K562 (cell line): ENCODE measurements around the gene CLDN20. TPM values are rescaled to one million over a fixed set of nuclear protein-coding genes. Genes with fewer than 3 reads are reported as not detected.
A peak's percentile ranks its signal among the peaks of the same experiment; 100 is the strongest.

Experiments
- ATAC-seq: fragments of 200-7000 bp; cut with Tn5 transposase; 3 replicates; pipeline ENCODE4 v1.9.1; 2020; ENCODE audit warnings: moderate library complexity
- Bru-seq: library from RNA; stranded (reverse); fragments of 400-500 nt; gene quantifications from one replicate; lab custom pipeline; 2021; lab: Mats Ljungman, UMichigan
- BruChase-seq, 2 experiments: library from RNA; stranded (reverse); fragments of 400-500 nt; gene quantifications; one replicate each; lab custom pipeline; 2021; lab: Mats Ljungman, UMichigan
- BruUV-seq: library from RNA; stranded (reverse); fragments of 400-500 nt; replicated peaks from 2 replicates; lab custom pipeline; 2021; lab: Mats Ljungman, UMichigan
- CTCF ChIA-PET: fragments of 300-600 bp; formaldehyde crosslinking; extraction: SDS; loops from one replicate; lab custom pipeline; 2021; ENCODE audit warnings: low intra/inter-chr PET ratio; lab: Yijun Ruan, JAX
- POLR2A ChIA-PET: fragments of 300-600, 350-650 bp; sonication (Branson Sonifier 250); formaldehyde crosslinking; extraction: SDS; loops from one replicate; lab custom pipeline; 2021; ENCODE audit warnings: antibody characterized with exemption, inconsistent platforms; lab: Yijun Ruan, JAX
- DNase-seq, 4 experiments: peaks; one replicate each; pipeline versions ENCODE4 v3.0.0 to v3.0.0-alpha.2; 2011 to 2018; ENCODE audit warnings: low spot score in 3 of 4, mixed read lengths in 3 of 4; ENCODE audit errors: extremely low read depth in 1 of 4
- FAIRE-seq: peaks from 2 replicates; lab custom pipeline; 2011; peaks lifted over from hg19 to GRCh38; lab: Jason Lieb, UNC
- H2AFZ ChIP-seq: 2 replicates; pipeline ENCODE4 v1.6.0; 2011; ENCODE audit warnings: low read depth, low read length, control low read depth, inconsistent platforms
- H3K27ac ChIP-seq: fragments of 200-600 bp; 3 replicates; pipeline ENCODE4 v1.8.0; 2011; ENCODE audit warnings: low read depth, mild to moderate bottlenecking, control low read depth, inconsistent platforms, low read length, moderate library complexity, mixed read lengths; ENCODE audit errors: extremely low read depth
- H3K27me3 ChIP-seq, 2 experiments: fragments of 300-600 bp in 1 of 2; 2 replicates in 1 of 2; 3 replicates in 1 of 2; pipeline versions ENCODE4 v1.6.0 to v1.8.0; 2011; ENCODE audit warnings: inconsistent platforms in 2 of 2, low read length in 2 of 2, mild to moderate bottlenecking in 1 of 2, mixed read lengths in 1 of 2, moderate library complexity in 1 of 2; ENCODE audit not compliant: control insufficient read depth in 2 of 2, insufficient read depth in 2 of 2
- H3K36me3 ChIP-seq: fragments of 300-600 bp; 3 replicates; pipeline ENCODE4 v1.8.0; 2011; ENCODE audit warnings: mild to moderate bottlenecking, low read length, inconsistent platforms; ENCODE audit not compliant: control insufficient read depth, insufficient read depth
- H3K4me1 ChIP-seq, 2 experiments: fragments of 200-600 bp in 1 of 2; replicated peaks in 1 of 2; 2 replicates in 1 of 2; 3 replicates in 1 of 2; pipeline versions ENCODE4 v1.5.1 to v1.8.0; 2011; ENCODE audit warnings: inconsistent platforms in 2 of 2, low read length in 2 of 2, mild to moderate bottlenecking in 1 of 2, mixed read lengths in 1 of 2, moderate library complexity in 1 of 2; ENCODE audit not compliant: control insufficient read depth in 2 of 2, insufficient read depth in 2 of 2
- H3K4me2 ChIP-seq: 2 replicates; pipeline ENCODE4 v1.6.1; 2011; ENCODE audit warnings: low read length, control low read depth, inconsistent platforms, mixed read lengths; ENCODE audit not compliant: insufficient read depth
- H3K4me3 ChIP-seq: fragments of 200-600 bp; sonication (generic), shearing (Covaris generic); 2 replicates; pipeline ENCODE4 v1.5.1; 2016; ENCODE audit warnings: control low read depth, inconsistent platforms
- H3K79me2 ChIP-seq: fragments of 200-600 bp; 3 replicates; pipeline ENCODE4 v1.8.0; 2011; ENCODE audit warnings: low read length, inconsistent platforms; ENCODE audit not compliant: control insufficient read depth, insufficient read depth
- H3K9ac ChIP-seq, 2 experiments: 2 replicates each; pipeline versions ENCODE4 v1.6.0 to v1.6.1; 2011; ENCODE audit warnings: low read depth in 2 of 2, low read length in 2 of 2, control low read depth in 1 of 2, inconsistent platforms in 1 of 2, mild to moderate bottlenecking in 1 of 2, mixed read lengths in 1 of 2; ENCODE audit not compliant: insufficient read depth in 1 of 2
- H3K9me1 ChIP-seq: one replicate; pipeline ENCODE4 v1.6.0; 2011; ENCODE audit warnings: inconsistent platforms, mild to moderate bottlenecking, low read length, moderate library complexity; ENCODE audit not compliant: control insufficient read depth, insufficient read depth
- H3K9me3 ChIP-seq: replicated peaks from 2 replicates; pipeline ENCODE4 v1.5.1; 2011; ENCODE audit warnings: low read depth, low read length, inconsistent platforms; ENCODE audit not compliant: control insufficient read depth, insufficient read depth
- H4K20me1 ChIP-seq: replicated peaks from 2 replicates; pipeline ENCODE4 v1.6.1; 2011; ENCODE audit warnings: low read length, inconsistent platforms, mixed read lengths; ENCODE audit not compliant: control insufficient read depth, insufficient read depth
- ADNP ChIP-seq: fragments of 200-800 bp; sonication (Bioruptor generic); IDR thresholded peaks from 2 replicates; pipeline ENCODE4 v1.6.1; 2016; ENCODE audit warnings: missing genetic modification characterization, missing compliant biosample characterization
- CBX3 ChIP-seq, 2 experiments: IDR thresholded peaks; 1 replicate in 1 of 2; 2 replicates in 1 of 2; pipeline ENCODE4 v1.6.1; 2012; ENCODE audit warnings: inconsistent platforms in 2 of 2, low read length in 2 of 2, borderline replicate concordance in 1 of 2, control low read depth in 1 of 2
- CTBP1 ChIP-seq: fragments of 450-650 bp; IDR thresholded peaks from 2 replicates; pipeline ENCODE4 v1.6.1; 2016; ENCODE audit warnings: borderline replicate concordance
- GABPA ChIP-seq: fragments of 200-800 bp; sonication (Bioruptor generic); conservative IDR thresholded peaks from 2 replicates; pipeline ENCODE4 v1.6.1; 2016; ENCODE audit warnings: low read depth, missing genetic modification characterization, missing compliant biosample characterization
- NR2F6 ChIP-seq: fragments of 450-650 bp; formaldehyde crosslinking; IDR thresholded peaks from 2 replicates; pipeline ENCODE4 v1.4.0; 2020; ENCODE audit warnings: mild to moderate bottlenecking
- PHTF2 ChIP-seq: fragments of 250-450 bp; sonication (Bioruptor Pico); IDR thresholded peaks from 2 replicates; pipeline ENCODE4 v1.5.0; 2021; ENCODE audit warnings: mild to moderate bottlenecking
- SETDB1 ChIP-seq: IDR thresholded peaks from one replicate; pipeline ENCODE4 v1.6.1; 2012; ENCODE audit warnings: low read length, control low read depth, inconsistent platforms
- UBTF ChIP-seq, 2 experiments: IDR thresholded peaks; 2 replicates each; pipeline ENCODE4 v1.6.1; 2012; ENCODE audit warnings: improper control_type of control experiment in 2 of 2, low read depth in 2 of 2, low read length in 2 of 2, borderline replicate concordance in 1 of 2
- XRCC4 ChIP-seq: IDR thresholded peaks from one replicate; pipeline ENCODE4 v1.6.1; 2011; ENCODE audit not compliant: insufficient read depth, insufficient read length; ENCODE audit errors: extremely low read depth
- ZFX ChIP-seq: sonication (generic); formaldehyde crosslinking; IDR thresholded peaks from 2 replicates; pipeline ENCODE4 v1.8.0; 2022; ENCODE audit warnings: mild to moderate bottlenecking, missing genetic modification reagents, moderate library complexity
- WGBS: fragments of 100-300 bp; shearing (Covaris generic); methylation state at CpG from one replicate; pipeline ENCODE4 v1.1.6; 2016; ENCODE audit warnings: low coverage, mixed read lengths; ENCODE audit not compliant: insufficient coverage; ENCODE audit errors: missing lambda C conversion rate; 5-methylcytosine and 5-hydroxymethylcytosine counted together
- in situ Hi-C: fragments of 300-500 bp; cut with MboI; formaldehyde crosslinking; loops from 4 replicates; pipeline ENCODE4 v1.15.0; 2018; ENCODE audit warnings: inconsistent platforms, mixed read lengths
- intact Hi-C: fragments of 100-400 bp; cut with micrococcal nuclease; formaldehyde crosslinking; loops from 2 replicates; pipeline ENCODE4 v1.14.2; 2022
- long read RNA-seq, 3 experiments: library from polyadenylated mRNA in 2 of 3; library from RNA in 1 of 3; unstranded in 2 of 3; stranded (forward) in 1 of 3; transcript quantifications; one replicate each; pipeline ENCODE4 v2.0.0, GENCODE V29; 2019 to 2022
- polyA minus RNA-seq, 3 experiments: library from RNA; depleted of rRNA, polyadenylated mRNA; stranded (reverse); fragments of >200 nt; gene quantifications; 2 replicates each; pipeline ENCODE4 v1.2.3, GENCODE V29; 2011
- polyA plus RNA-seq, 8 experiments: library from polyadenylated mRNA; depleted of rRNA in 4 of 8; stranded (reverse) in 5 of 8; unstranded in 3 of 8; fragments of >200 nt; fragmentation: Nextera tagmentation in 2 of 8; fragmentation: Illumina TruSeq in 1 of 8; extraction: Ambion mirVana in 2 of 8; extraction: Trizol in 1 of 8; gene quantifications; 2 replicates each; pipeline versions ENCODE4 v1.2.1 to v1.2.3, GENCODE V29; 2011 to 2014; ENCODE audit warnings: inconsistent platforms in 1 of 8, missing spikeins in 1 of 8
- total RNA-seq, 7 experiments: library from RNA; depleted of rRNA in 6 of 7; stranded (reverse); fragments of >200 nt in 6 of 7; fragmentation: Illumina TruSeq in 2 of 7; extraction: Trizol in 2 of 7; gene quantifications; 2 replicates each; pipeline versions ENCODE4 v1.2.1 to v1.2.3, GENCODE V29; 2011 to 2021; ENCODE audit warnings: low replicate concordance in 1 of 7
- TF ChIP-seq, protein P1 (sequence below): IDR thresholded peaks from 2 replicates; pipeline ENCODE4 v1.6.1; 2014; ENCODE audit warnings: antibody characterized with exemption

CLDN20 gene, protein sequence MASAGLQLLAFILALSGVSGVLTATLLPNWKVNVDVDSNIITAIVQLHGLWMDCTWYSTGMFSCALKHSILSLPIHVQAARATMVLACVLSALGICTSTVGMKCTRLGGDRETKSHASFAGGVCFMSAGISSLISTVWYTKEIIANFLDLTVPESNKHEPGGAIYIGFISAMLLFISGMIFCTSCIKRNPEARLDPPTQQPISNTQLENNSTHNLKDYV
- total RNA-seq (2011; cell fraction: chromatin; rRNA removed; ENCODE audit: low replicate concordance): not detected in 2 replicates
- not detected in 2 replicates for total RNA-seq (2011; cell fraction: nucleolus; rRNA removed)
- not detected in 2 replicates for total RNA-seq (2011; cell fraction: nucleoplasm; rRNA removed)
- total RNA-seq (2014; rRNA removed): not detected in 2 replicates
- total RNA-seq (2014; rRNA removed; fragmentation: Illumina TruSeq; extraction: Trizol): not detected in 2 replicates
- total RNA-seq (2015; rRNA removed; fragmentation: Illumina TruSeq; extraction: Trizol): not detected in 2 replicates
- not detected in 2 replicates for total RNA-seq (2021)
- not detected in 2 replicates for polyA plus RNA-seq (2011; rRNA removed)
- not detected in 2 replicates for polyA plus RNA-seq (2011; cell fraction: cytosol; rRNA removed)
- polyA plus RNA-seq (2011; cell fraction: nucleus; rRNA removed): not detected in 2 replicates
- 0.18 and 0.26 TPM in 2 replicates for polyA plus RNA-seq (2012)
- not detected in 2 replicates for polyA plus RNA-seq (2014; fragmentation: Illumina TruSeq; extraction: Trizol)
- not detected for polyA plus RNA-seq (2014; fragmentation: Nextera tagmentation; extraction: Ambion mirVana)
- polyA plus RNA-seq (2014; rRNA removed): not detected in 2 replicates
- polyA minus RNA-seq (2011; rRNA and poly(A)+ RNA removed): not detected in 2 replicates
- polyA minus RNA-seq (2011; cell fraction: cytosol; rRNA and poly(A)+ RNA removed): not detected in 2 replicates
- polyA minus RNA-seq (2011; cell fraction: nucleus; rRNA and poly(A)+ RNA removed): not detected in 2 replicates
- not detected for Bru-seq, nascent RNA
- BruChase-seq, experiment 1, labeled RNA remaining after a 2-hour chase: percentile 7 among the genes with signal in this experiment
- BruChase-seq, experiment 2, labeled RNA remaining after a 6-hour chase: not detected
- long read RNA-seq, experiment 1, partial matches to known transcripts: 0 of 7 reads
- long read RNA-seq, experiment 1, other reads (novel, unspliced or antisense): 7 of 7 reads
- long read RNA-seq, experiment 2: 0 reads
- long read RNA-seq, experiment 3: 0 reads

DNA sequence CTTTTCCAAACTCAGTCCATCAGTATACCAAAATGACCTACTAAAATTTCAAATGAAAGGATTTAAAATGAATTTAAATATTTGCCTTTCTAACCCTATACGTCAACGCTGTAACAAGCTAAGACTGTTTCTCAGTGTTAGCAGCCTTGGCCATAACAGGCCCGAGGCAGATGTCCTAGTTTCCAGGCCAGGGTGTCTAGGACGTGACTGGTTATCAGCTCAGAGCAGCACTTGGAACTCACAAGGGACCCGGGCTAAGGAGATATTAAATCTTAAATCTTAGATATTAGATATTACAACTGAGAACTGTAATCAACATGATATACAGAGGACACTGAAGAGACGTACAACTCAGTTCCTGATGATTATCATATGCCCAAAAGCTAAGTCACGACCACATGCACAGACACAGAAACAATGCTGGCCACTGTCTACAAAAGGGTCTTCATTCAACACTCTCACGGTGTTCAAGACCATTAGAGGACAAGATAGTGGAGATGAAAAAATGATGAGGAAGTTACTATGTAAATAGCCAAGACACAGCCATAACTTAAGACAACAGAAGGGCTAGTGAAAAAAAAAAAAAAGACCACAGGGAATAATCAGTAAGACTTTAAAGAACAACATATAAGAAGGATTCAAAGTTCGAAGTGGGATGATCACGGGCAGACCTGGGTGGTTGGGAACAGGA, at the start of gene CLDN20:
CLDN20 (plus strand) TSS at position 641 of the 691 bp plus-strand sequence. CDS start 11,707 bp downstream, outside the sequence.
- no peak for TF ChIP-seq CBX3 (IDR thresholded peaks at IDR 0.05; ENCODE audit: borderline replicate concordance in 1 of 2, low read length in 2 of 2)
- no peak for TF ChIP-seq SETDB1
- no peak for TF ChIP-seq ZFX
- no peak for TF ChIP-seq XRCC4
- TF ChIP-seq NR2F6 (CRISPR knock-in tag): no peak
- TF ChIP-seq GABPA (tag): no peak
- TF ChIP-seq ADNP (tag): no peak
- TF ChIP-seq PHTF2: no peak
- no peak for TF ChIP-seq CTBP1
- TF ChIP-seq, protein P1, sequence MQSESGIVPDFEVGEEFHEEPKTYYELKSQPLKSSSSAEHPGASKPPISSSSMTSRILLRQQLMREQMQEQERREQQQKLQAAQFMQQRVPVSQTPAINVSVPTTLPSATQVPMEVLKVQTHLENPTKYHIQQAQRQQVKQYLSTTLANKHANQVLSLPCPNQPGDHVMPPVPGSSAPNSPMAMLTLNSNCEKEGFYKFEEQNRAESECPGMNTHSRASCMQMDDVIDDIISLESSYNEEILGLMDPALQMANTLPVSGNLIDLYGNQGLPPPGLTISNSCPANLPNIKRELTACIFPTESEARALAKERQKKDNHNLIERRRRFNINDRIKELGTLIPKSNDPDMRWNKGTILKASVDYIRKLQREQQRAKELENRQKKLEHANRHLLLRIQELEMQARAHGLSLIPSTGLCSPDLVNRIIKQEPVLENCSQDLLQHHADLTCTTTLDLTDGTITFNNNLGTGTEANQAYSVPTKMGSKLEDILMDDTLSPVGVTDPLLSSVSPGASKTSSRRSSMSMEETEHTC: no peak
- TF ChIP-seq UBTF (IDR thresholded peaks at IDR 0.05; ENCODE audit: borderline replicate concordance in 1 of 2, low read depth in 2 of 2, low read length in 2 of 2): no peak
- TF ChIP-seq, all 486 proteins: peak for 0
- ATAC-seq (no peak), DNase-seq (no peak), FAIRE-seq (no peak)
- Histone ChIP-seq H3K4me1 (0 out of 5 replicates have a peak, but pooled peaks cover 0 to 3% of the 10 kb centered on the region in 2 experiments), H3K9me1 (peaks cover 10% of the 10 kb centered on the region), H3K27me3 (no peaks in the 10 kb centered on the region), H3K4me3 (no peak within 1 kb of the TSS), H4K20me1 (no peaks in the 10 kb centered on the region), H3K9me3 (no peaks in the 10 kb centered on the region), H3K79me2 (no peaks in the 10 kb centered on the region; the same call in 2 of the 3 replicates), H3K9ac (no peak within 1 kb of the TSS), H3K36me3 (peaks cover 76% of the 10 kb centered on the region), H3K4me2 (no peak within 1 kb of the TSS), H2AFZ (no peak within 1 kb of the TSS), H3K27ac (no peak within 1 kb of the TSS)
- ChIA-PET CTCF (no interaction called here), POLR2A (no interaction called here)
- in situ Hi-C loops: no loop called here
- intact Hi-C loops: no loop called here
- WGBS: 84% methylated on average over 10 of the region's 10 CpGs
- BruUV-seq: no TSS peak
